ENCODE measurements around the gene HLCS.

Gene HLCS

DNA sequence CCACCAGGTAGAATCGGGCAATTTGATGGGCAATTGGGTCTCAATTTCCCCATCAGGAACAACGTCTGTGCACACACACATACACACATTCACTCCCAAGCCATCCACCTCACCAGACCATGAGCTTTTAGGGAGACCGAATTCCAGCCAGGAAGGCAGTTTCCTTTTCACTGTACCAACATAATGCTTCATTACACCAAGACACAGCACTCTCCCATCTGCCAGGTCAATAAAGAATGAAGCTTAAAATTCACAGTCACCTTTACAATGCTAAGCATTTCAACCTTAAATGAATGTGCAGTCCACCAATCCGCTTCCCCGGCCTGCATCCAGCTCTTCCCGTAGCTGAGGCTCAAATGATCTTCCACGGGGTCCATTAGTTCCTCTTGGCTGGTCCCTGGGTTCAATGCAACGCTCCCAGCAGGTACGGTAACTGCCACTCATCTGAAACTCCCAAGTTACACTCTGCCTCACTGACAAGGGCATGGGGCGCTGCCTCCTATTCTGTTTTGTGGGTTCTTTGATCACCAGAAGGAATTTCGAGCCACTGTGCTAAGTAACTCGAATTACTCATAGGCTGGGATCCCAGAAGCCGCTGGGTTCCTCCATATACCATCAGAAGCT is 162.5 kb downstream of the HLCS start:
- DNase-seq: no peak

GRCh38 chr21:36803051-36803645 is 163.3 kb downstream of the HLCS start:
- DNase-seq: no peak

GRCh38 chr21:36800734-36801133 is 165.7 kb downstream of the HLCS start:
- DNase-seq: no peak

DNA sequence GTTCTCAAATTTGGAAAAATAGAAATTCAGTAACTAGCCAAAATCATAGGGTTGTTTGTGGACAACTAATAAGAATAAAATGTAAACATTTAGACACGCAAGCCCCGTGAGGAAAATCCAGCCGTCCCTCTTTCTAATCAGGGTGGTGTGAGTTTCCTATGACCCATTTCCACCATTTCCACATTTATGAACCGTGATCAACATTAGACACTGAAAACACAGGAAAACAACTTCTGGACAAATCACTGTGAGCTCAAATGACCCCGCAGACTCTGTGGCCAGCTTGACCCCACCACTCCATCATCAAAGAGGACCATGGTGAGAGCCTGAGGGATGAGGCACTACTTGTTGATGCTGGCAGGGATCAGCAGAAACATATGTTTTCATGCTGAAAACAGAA is 166.6 kb downstream of the HLCS start:
- DNase-seq: no peak

DNA sequence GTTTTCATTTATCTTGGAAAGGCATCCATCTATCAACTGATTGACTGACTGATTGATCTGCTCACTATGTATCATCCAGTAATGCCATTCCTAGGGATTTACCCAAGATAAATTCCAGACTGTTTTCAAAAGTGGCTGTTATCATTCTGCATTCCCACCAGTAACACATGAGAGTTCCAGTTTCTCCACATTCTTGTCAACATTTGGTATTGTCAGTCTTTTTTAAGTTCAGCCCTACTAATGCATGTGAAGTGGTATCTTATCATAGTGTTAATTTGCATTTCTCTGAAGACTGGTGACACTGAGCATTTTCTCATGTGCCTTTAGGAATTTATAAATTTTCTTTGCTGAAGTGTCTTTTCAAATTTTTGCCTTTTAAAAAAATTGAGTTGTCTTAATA is 168.0 kb downstream of the HLCS start:
- no peak for DNase-seq

DNA sequence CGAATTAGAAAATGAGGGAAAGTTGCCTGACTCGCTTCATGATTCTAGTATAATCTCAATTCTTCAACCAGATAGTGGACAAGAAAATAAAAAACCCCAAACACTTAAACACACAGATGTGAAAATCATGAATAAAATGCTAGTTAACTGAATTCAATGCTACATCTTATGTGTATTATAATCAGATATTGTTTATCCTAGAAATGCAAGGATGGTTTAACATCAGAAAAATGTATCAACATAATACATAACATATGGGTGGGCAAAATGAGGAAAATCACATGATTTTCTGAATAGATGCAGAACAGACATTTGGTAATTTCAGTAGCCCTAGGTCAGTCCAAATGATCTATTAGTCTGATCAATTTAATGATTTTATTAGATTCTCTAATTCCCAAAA is 170.4 kb downstream of the HLCS start:
- no peak for DNase-seq

- DNase-seq: no peak
Observed at GRCh38 chr21:36792505-36792967, 173.9 kb downstream of the HLCS start.

- DNase-seq: no peak
Observed at GRCh38 chr21:36791695-36792470, 174.6 kb downstream of the HLCS start.

DNA sequence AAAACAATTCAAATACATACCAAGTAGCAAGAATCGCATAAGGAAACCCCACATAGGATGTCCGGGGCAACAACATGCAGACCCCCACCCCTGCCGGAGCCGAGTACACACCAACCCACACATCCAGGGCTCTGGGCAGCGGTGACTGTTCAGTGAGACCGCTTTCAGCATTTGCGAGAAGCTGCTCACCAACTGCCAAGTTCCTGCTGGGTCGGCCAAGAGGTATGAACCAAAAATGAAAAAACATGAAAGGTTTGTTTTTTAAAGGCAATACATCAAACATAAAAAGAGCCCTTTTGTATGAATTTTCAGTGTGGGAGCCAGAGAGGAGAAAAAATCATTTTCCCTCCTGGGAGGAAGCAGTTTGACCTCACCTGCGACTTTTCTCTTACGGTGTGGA is 175.3 kb downstream of the HLCS start:
- DNase-seq: no peak

DNA sequence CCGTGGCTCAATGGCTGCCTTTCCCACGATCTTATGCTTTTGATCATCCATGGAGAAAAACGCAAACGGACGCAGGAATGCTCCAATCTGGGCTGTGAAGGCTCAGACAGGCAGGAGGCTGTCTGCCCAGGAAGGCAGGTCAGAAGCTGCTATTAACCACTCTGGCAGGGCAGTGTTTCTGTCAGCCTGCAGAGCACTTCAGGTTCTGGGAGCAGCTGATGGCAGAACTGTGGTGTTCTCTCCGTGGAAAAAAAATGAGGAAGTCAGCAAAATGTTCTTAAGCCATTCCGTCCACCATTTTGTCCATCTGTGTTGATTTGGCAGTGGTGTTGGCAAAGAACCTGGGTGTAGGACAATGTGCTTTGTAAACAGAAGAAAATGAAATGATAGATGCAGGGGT is 175.9 kb downstream of the HLCS start:
- DNase-seq: no peak

GRCh38 chr21:36788120-36788638 is 178.3 kb downstream of the HLCS start:
- no peak for DNase-seq

GRCh38 chr21:36786186-36786585 is 180.3 kb downstream of the HLCS start:
- DNase-seq: no peak

- DNase-seq: no peak
Observed at GRCh38 chr21:36785615-36786014, 180.9 kb downstream of the HLCS start.

DNA sequence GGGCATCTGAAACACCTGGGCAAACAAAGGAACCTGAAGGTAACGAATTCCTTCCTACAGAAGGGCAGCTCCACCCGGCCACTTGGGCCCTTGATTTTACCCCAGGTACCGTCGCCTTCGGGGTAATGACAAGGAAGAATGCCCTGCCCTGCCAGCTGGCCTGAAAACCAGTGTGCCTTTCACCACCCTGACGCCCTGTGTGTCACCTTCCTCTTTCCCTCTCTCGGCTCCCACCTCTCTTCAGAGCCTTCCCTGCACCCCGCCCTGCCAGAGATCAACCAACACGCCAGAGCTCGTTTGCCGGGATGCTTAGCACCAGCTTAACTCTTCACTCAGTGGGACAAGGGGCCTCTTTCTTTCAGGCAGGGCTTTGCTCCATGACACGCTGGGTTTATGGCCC is 181.5 kb downstream of the HLCS start:
- DNase-seq: no peak

DNA sequence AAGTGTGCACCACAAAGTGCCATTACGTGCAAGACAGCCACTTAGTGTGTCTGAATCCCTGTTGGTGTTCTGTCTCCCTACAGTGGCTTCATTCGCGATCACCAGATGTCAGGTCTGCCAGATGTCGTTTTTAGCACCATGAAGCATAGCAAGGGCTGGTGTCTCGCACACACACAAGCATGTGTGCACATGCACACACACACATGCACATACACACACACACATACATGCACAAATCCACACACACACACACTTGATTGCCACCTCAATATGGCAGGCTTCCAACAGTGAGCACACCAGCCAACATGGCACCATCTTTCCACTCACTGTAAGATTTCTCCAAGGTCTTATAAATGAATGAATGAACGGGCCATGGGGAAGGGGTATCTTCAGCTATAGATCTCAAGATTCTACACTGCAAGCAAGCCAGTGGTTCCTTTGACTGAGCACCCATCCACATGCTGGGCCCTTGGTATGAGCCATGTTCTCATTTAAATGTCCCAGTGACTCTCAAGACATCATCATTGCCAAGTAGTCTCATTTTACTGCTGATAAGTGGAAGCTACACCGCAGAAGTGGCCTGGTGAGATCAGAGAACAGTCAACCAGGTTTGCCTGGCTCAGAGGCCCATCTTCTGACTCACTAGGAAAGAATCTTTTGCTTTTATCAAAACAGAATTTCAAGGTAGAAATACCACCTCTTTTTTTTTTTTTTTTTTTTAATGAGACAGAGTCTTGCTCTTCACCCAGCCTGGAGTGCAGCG is 182.7 kb downstream of the HLCS start:
- no peak for DNase-seq

GRCh38 chr21:36780861-36781260 is 185.6 kb downstream of the HLCS start:
- no peak for DNase-seq

DNA sequence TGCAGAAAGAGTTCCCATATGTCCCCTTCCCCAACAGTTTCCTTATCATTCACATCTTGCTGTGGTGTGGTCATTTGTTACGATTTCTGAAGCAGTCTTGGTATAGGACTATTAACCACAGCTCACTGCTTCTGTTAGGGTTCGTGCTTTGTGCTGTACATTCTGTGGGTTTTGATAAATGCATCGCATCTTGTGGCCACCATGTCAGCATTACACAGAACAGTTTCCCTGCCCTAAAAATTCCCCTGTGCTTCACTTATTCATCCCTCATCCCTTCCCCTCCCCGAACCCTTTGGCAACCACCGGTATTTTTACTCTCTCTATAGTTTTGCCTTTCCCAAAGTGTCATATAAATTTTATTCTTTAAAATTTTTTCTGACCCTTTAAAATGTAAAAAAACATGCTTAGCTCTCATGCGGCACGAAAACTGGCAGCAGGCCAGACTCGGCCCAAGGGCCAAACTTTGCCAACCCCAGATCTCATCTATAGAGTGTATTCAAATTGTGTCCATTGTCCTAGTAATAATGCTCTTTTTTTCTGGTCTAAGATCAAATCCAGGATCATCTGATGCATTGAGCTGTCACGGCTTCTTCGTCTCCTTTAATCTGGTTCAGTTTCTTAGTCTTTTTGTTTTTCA is 189.4 kb downstream of the HLCS start:
- DNase-seq: no peak

- DNase-seq: no peak
Observed at GRCh38 chr21:36773995-36774394, 192.5 kb downstream of the HLCS start.

GRCh38 chr21:36773117-36773516 is 193.4 kb downstream of the HLCS start:
- DNase-seq: no peak

- DNase-seq: no peak
Observed at GRCh38 chr21:36769051-36769839, 197.2 kb downstream of the HLCS start.

GRCh38 chr21:36768496-36768895 is 198.0 kb downstream of the HLCS start:
- DNase-seq: no peak

DNA sequence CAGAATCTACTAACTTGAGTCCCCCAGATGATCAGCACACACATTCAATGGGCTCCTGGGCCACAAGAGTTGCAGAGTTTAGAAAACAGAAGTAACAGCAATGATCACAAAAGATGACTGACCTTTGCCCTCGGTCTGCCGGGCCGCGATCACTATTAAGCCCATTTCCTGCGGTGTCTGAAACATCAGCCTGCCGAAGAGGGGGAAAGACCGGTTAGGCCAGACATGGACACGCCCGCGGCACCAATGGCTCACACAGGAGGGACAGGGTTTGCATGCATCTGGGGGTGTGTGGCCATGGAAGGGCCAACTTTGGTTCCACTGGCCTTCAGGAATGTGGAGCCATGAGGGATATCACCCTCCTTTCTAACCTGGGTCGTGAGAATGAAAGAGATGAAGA is 199.4 kb downstream of the HLCS start:
- DNase-seq: no peak

Data from AML-193 (cell line).